Muscle of arm (tissue), 12 donors: ENCODE measurements around the gene MAN1B1. TPM values are rescaled to one million over a fixed set of nuclear protein-coding genes. Genes with fewer than 3 reads are reported as not detected.
"Not testable (repeated sequence)": the region's sequence is repeated elsewhere in the genome, so short reads cannot be mapped to it uniquely, and the experiment has no call there.

Experiments
- DNase-seq: peaks from one replicate; pipeline ENCODE4 v3.0.0-alpha.2; 2013
- polyA plus RNA-seq, 12 donors: library from polyadenylated mRNA; unstranded; fragments of 120-200 nt; gene quantifications; one replicate each; pipeline ENCODE4 v1.2.1, GENCODE V29; 2013; ENCODE audit not compliant: insufficient read length in 12 of 12

MAN1B1 gene
- polyA plus RNA-seq, 12 donors, result 34.2 to 65.1 (median 37.7) TPM; not detected in 1

DNA sequence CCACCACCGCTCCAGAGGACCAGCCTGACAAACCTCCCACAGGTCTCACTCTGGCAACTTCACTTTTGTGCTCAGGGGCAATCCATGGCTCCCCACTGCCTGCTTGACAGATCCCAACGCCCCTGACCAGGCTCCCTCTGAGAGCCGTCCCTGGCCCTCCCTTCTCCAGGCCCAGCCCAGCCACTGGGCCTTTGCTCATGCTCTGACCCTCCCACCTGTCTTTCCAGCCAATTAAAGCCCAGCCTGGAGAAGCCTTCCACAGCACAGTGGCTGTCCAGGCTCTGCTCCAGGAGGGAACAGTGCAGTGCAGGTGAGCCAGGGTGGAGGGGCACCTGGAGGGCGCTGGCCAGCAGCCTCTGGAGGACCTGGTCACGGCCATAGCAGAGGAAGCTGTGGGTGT is 36.2 kb upstream of the MAN1B1 start:
- DNase-seq, result no peak

DNA sequence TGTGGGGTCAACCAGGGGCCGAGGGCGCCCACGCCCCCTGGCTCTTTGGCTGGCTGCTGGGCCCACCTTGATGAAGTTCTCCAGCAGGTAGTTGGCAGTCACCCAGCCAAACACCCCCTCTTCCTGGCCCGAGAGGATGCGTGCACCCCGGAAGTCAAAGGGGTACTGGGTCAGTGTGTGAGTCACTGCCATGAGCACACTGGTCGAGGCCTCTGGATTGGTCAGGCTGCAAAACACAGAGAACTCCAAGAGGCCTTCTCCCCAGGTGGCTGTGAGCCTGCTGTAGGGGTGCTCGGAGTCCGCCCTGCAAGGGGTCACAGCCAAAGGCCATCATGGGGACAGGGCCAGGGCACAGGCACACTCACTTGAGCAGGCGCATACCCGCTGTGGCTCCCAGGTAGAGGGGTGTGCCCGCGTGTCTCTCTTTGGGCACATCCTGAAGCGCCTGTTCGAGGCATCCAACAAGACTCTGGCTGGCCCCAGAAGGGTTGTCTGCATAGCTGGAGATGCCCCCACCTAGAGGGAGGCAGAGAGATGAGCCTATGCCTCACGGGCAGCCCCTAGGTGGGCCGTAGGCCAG is 35.5 kb upstream of the MAN1B1 start:
- no peak for DNase-seq

DNA sequence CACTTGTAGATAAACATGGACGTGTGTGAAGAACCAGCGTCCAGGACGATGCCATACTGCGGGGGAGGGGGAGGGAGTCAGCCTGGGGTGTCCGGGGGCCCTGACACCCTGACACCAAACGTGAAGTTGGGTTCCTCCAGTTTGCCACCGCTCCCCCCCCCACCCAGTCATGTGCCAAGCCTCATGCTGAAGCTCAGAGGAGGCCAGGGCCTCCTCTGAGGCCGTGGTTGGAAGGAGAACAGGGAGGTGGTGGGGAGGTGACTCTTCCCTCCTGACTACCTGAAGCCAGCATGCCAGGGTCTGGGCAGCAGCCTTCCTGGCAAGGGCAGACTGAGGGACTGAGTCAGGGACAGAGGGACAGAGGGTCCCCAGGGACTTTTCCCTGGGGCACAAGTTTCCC is 34.5 kb upstream of the MAN1B1 start:
- DNase-seq, result no peak

DNA sequence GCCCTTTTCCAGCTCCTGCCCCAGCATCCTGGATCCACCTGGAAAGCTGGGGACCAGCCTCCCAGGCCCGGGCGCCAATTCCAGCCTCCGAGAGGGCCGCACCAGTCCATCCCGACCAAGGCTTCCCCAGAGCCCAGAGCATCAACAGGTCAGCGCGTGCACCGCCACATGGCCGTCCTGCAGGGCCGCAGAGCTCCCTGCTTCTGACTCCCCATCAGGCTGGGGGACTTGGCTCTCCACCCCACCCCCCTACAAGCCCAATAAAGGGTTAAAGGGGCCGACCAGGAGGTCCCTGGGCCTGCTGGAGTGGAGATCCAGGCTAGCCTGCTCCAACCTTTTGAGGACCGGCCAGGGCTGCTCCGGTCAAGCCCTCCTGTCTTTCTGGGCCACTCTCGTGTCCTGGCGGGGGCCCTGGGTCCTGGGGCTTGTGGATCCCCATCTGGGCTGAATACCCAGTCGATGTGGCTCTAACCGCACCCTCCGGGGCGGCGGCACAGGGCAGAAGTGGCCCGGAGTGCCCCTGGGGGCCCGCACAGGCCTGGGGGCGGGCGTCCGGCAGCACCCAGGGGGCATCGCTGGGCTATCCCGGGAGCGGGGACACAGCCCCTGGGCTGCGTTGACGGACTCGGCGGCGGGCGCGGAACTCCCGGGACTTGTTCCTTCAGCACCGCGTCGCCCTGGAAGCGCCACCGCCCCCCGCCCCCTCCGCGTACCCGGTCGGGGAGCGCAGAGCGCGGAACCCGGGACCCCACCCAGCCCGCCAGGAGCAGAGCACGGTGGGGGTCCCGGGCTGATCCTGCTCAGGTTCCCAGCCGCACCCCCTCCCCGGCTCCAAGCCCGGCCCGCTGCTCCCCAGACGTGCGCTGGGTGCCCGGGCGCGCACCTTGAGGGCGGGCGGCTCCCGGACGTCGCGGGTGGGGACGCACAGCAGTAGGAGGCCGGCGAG is 33.5 kb upstream of the MAN1B1 start:
- no peak for DNase-seq

DNA sequence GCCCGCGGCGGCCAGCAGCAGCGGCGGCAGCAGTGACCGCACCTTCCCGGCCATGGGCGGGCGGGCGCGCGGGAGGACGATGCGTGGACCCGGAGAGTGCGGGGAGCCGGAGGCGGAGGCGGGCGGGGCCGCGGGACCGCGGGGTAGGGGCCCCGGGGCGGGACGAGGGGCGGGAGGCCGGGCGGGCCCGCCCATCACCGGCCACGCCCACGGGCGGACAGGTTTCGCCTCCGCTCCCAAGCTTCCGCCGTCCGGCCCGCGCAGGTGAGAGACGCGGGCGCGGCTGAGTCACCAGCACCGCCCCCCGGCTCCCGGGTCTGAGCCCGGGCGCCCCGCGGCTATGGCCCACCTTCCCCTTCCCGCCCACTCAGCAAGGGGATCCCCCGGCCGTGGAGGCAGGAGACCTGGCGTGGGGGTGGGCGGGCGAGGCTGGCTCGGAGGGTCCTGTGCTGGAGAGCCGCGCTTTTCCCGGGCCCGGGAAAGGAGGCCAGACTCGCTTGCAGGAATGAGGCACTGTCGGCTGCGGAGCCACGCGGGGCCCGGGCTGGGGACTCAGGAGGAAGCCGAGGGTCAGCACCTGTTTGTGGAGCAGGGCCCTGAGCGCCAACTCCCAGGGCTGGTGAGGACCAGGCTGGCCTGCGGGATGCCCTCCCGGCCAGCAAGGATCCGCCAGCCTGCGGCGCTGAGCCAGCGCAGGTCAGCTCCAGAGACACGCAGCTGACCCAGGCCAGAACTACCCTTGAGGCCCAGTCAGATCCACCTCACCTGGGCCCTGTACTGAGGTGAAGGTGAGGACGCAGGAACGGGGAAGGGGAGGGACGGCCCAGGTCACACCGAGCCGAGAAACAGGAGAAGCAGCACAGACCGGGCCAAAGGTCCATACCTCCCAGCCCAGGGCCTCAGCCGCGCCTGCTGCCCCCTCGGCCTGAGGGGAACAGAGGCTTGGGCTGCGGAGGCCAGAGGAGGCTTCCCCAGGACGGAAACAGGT is 32.5 kb upstream of the MAN1B1 start, which contains the start of gene ENTPD2:
ENTPD2 (minus strand) TSS at position 118 of the 988 bp plus-strand sequence; CDS start at position 54, 64 bp downstream.
- DNase-seq, result no peak

DNA sequence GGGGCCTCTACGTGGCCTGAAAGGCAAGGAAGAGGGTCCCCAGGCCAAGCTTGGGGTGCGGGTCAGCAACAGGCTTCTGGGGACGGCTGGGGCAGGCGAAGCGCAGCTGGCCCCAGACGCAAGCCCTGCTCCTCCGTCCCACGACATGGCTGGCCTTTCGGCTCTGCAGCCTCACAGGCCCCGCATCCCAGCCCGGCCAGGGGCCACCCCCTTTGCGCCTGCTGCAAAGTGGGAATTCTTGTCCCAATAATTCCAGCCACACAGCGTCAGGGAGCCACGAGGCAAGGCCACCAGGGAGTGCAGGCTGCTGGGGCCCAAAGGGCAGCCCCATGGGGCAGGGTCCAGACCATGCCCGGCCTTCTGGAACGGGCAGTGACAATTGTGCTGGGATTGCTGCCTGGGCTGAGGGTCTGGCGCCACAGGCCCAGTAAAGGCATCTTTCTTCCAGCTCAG is 31.8 kb upstream of the MAN1B1 start:
- DNase-seq, result no peak

DNA sequence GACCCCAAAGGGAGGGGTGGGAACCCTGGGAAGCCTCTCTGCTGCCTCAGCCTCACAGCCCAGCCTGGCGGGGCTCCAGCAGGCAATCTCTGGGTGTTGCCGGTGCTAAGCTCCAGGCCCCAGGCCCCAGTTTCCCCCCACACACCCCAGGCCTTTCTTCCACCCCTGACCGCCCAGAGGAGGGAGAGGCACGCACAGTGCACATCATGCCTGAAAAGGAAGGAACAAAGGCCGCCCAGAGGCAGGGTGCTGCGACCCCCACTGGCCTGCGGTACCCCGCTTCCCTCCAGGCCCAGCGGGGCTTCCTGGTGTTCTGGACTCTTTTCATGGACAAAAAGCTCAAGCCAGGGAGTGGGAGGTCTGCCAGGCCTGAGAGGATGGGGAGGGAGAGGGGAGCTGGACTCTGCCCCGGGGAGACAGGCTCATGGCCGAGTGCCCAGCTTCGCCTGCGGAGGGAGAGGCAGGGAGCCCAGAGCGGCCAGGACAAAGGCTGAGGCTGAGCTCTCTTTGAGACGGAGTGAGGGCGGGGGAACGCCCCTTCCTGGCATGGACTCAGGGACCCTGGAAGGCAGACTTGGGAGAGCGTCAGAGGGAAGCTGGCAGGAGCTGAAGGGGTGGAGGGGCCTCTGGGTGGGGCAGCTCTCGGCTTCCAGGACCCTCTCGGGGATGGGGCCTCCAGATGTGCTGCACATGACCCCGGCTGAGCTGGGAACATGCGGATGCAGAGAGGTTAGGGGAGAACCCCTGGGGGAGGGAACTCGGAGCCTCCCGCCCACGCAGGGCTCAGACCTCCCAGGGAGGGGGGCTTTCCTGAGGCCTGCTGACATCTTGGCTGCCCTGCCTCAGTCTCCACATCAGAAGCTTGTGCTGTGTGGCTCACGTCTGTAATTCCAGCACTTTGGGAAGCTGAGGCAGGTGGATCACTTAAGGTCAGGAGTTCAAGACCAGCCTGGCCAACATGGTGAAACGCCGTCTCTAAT is 31.1 kb upstream of the MAN1B1 start:
- peak; percentile 92 for DNase-seq

DNA sequence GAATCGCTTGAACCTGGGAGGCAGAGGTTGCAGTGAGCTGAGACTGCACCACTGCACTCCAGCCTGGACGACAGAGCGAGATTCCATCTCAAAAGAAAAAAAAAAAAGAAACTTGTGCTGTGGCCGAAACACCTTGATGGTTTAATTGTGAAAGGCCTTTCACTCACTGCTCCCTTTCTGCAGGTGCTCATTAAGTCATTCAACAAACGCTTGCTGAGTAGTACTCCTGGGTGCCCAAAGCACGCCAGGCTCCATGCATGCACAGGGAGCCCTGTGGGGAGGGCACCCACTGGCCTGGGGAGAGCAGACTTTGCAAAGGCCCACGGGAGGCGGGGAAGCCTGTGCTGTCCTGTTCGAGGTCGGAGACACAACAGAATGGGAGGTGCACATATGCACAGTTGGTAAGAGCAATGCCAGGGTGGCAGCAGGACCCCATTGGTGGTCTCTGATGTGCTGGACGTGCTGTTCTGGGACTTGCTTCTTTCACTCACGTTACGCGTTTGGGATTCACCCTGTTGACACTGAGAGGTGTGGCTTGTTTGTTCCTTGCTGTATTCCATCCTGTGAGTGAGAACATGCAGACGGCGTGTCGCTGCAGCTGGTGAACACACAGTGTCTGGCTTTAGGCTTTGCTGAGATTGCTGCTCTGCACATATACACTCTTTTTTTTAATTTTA is 29.9 kb upstream of the MAN1B1 start:
- no peak for DNase-seq

DNA sequence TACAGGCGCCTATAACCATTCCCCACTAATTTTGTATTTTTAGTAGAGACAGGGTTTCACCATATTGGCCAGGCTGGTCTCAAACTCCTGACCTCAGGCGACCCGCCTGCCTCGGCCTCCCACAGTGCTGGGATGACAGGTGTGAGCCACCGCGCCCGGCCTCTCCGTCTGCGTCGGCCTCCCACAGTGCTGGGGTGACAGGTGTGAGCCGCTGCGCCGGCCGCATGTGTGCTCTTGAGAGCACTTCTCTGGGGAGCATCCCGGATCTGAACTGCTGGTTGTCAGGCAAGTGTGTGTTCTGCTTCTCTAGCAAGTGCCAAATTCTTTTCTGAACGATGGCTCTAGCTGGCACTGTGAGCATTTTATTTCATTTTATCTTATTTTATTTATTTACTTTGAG is 29.2 kb upstream of the MAN1B1 start:
- DNase-seq, result no peak

DNA sequence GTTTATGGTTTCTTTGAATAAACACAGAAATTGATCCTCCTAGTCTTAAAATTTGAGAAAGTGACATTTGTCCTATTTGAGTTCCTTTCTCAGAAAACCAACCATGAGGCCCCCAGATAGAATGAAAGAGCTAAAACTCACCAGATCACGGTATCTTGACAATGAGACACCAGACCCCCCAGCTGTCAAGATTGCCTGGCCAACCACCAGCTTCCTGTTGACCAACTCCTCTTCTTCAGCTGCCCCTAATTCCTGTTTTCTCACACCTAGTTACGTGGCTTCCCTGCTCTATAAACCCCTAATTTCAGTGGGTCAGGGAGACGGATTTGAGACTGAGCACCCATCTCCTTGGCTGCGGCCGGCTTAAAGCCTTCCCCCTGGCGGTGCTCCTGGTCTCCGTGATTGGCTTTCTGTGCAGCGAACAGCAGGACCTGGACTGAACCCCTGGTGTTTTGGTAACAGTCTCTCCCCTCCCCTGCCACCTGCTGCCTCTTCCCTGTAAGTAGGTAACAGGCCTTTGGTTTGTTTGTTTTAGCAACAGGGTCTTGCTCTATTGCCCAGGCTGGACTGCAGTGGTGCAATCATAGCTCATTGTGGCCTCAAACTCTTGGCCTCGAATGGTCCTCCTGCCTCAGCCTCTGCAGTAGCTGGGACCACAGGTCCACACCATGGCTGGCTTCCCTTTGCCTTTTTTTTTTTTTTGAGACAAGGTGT is 28.1 kb upstream of the MAN1B1 start:
- no peak for DNase-seq

DNA sequence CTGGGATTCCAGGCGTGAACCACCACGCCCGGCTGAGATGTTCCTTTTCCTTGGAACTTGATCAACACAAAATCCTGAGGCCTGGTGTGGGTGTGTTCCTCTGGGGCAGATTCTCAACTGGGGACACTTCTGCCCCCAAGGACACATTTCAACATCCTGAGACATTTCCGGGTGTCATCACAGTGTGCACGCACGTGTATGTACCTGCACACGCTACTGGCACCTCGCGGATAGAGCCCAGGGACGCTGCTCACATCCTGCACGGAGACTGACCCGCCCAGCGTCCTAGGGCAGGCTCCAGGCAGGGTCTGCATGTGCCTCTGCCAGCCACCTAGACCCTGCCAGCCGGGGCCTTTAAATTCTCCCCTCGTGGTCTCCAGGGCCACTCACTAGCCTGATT is 24.4 kb upstream of the MAN1B1 start:
- DNase-seq, result no peak

DNA sequence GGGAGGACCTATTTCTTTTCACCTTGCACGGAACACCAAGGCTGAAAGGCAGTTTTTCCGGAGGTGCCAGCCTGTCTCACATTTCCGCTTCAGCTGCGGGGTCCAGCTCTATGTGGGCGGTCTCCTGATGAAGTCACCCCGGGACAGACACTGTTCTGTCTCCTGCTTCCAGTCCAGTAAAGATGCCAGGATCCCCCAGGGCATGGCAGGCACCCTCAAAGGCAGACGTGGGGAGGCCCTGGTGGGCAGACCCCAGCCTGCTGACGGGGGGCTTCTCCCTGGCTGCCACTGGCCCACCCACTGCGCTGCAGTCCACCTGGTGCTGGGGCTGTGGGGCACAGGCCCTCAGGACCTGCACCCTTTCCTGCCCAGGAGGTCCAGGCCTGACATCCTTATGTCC is 24.0 kb upstream of the MAN1B1 start:
- DNase-seq, result not testable (repeated sequence)

DNA sequence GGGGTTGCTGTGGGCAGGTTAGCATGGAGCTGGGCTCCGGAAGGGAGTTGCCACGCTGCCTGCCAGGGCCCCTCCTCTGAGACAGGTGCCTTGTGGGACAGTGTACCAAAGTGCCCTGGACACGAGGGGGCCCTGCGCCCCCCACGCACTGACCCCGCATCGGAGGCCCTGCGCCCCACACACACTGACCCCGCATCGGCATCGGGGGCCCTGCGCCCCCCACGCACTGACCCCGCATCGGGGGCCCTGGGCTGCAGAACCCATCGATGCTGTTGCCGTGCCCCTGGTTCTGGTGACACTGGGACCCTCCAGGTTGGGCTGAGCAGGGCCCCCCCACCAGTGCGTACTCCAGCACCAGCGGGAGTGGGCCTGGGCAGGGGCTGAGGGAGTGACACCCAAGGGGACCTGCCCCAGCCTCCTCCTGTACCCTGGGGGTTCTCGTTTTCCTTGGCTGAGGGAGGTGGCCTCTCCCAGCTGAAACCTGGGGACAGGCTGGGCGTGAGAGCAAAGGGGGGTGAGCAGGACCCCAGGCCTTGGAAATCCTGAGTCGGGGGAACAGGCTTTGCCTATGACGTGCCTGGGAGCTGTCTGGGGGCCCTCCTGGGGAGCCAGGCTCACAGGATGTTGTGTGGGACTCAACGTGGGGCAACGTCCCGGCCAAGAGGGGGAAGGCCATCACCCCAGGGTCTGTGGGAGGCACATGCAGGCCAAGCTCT is 23.3 kb upstream of the MAN1B1 start:
- no peak for DNase-seq

DNA sequence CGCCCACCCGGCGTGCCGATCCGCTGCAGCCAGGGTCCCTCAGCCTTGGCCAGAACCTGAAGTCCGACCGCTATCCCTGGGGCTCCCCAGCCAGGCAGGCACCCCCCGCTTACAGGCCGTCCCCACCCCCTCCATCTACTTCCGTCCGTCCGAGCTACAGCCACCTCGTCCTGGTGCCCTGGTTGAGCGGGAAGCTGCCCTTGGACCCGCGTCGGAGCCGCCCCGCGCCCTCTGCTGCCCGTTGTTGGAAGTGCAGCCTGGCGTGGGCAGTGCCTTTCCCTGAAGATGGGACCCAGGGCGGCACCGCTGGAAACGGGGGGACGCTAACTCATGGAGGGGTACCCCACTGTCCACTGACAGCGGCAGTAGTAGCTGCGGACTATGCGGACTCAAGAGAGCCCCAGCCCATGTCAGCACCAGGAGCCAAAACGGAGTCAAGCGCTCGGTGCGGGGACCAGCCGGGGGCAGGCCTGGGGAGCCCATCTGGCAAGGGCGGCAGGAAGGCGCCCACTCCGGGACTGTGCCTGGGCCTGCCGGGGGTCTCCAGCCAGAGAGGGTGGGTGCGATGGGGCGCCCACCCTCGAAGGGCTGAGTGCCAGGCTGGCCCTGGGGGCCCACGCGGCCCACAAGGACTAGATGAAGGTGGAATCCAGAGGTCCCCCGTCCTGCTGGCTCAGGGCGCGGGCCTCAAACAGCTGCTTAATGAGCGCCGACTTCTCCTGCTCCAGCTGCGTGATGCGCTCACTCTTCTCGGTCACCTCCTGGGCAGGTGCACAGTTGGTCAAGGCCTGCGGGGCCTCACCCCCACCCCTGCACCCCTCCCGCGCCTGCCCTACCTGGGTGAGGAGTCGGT is 22.5 kb upstream of the MAN1B1 start:
- no peak for DNase-seq

DNA sequence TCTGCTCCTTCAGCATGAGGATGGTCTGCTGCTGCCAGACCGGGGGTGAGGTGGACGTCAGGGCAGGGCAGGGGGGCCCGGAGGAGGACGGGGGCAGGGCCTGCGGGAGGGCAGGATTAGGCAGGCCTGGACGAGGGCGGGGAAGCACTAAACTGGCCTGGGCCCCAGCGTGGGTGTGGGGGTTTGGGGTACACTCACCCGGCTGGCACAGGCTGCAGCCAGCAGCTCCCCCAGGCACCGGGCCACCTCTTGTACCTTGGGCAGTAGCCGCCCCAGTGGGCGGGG is 22.0 kb upstream of the MAN1B1 start:
- DNase-seq, result no peak

DNA sequence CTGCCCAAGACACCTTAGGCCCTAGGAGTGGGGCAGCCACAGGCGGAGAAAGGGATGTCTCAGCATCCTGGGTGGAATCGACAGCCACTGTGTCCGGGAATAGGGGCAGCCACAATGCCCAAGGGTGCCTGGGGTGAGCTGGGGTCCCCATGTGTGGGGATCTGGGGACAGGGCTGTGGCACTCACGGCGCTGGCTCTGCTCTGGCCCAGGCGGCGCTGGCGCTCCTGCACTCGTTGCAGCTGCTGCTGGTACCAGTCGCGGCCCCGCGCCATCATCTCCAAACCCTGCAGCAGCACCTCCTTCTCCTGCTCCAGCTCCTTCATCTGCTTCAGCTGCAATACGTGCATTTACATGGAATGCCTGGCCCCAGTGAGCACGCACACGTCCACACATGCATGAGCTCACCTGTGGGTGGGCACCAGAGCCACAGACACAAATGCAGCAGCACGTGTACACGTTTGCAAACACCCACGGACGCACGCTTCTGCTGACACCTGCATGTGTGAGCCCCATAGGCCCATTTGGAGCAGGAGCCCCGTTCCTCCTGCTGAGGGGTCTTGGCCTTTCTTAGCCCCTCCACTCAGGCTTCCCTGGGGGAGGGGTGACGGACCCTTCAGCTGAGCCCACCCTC is 21.3 kb upstream of the MAN1B1 start:
- DNase-seq, result no peak

DNA sequence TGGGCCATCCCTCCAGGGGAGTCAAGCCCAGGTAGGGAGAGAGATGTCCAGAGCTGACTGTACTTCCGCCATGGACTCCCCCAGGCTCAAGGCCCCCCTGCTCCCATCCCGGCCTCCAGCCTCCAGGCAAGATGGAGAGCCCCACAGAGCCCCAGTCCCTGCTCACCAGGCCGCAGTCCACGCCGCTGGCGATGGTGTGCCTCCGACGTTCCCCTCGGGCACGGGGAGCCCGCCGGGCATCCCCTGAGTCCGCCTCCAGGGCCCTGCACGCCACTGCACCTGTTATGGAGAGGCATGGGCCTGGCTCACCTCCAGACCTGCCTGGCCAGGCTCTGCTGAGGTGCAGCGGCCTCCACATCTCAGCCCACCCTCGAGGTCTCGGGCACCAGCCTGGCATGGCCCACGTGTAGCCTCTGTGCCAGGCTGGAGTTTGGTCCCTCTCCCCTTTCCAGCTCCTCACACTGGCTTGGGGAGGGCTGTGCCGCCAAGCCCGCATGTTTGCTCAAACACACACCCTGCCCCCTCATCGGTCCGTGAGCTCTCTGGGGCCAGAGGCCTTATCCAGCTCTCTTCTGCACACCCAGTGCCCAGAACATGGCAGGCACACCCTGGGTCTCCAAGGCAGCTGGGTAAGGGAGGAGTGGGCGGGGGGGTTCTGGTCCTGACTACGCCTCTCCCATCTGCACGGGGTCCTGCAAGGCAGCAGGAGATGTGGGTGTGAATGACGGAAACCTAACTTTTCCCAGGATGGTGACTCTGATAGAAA is 20.5 kb upstream of the MAN1B1 start:
- no peak for DNase-seq
